IgD-negative memory B cell (primary cell): ENCODE data around the gene CBFA2T3. TPM values are rescaled to one million over a fixed set of nuclear protein-coding genes. Genes with fewer than 3 reads are reported as not detected.
"Not testable (repeated sequence)": the region's sequence is repeated elsewhere in the genome, so short reads cannot be mapped to it uniquely, and the experiment has no call there.

ENCODE experiments used
- H3K27ac Mint-ChIP-seq, 3 donors: one replicate each; pipeline ENCODE4 v1.8.0; 2020 to 2022; ENCODE audit warnings: mild to moderate bottlenecking in 3 of 3, mixed read lengths in 3 of 3, moderate library complexity in 1 of 3
- H3K27me3 Mint-ChIP-seq: one replicate; pipeline ENCODE4 v1.8.0; 2021; ENCODE audit warnings: mixed read lengths
- H3K36me3 Mint-ChIP-seq: one replicate; pipeline ENCODE4 v1.8.0; 2020; ENCODE audit warnings: mild to moderate bottlenecking, mixed read lengths
- H3K4me1 Mint-ChIP-seq, 3 donors: one replicate each; pipeline ENCODE4 v1.8.0; 2020 to 2022; ENCODE audit warnings: mixed read lengths in 3 of 3, mild to moderate bottlenecking in 1 of 3
- H3K4me3 Mint-ChIP-seq, 4 donors: one replicate each; pipeline ENCODE4 v1.8.0; 2020 to 2022; ENCODE audit warnings: mild to moderate bottlenecking in 4 of 4, mixed read lengths in 4 of 4, moderate library complexity in 3 of 4
- H3K9me3 Mint-ChIP-seq, 3 donors: one replicate each; pipeline ENCODE4 v1.8.0; 2020 to 2021; ENCODE audit warnings: mixed read lengths in 3 of 3, mild to moderate bottlenecking in 1 of 3
- polyA plus RNA-seq: library from polyadenylated mRNA; unstranded; fragments of 300-500 nt; fragmentation: Illumina TruSeq; gene quantifications from one replicate; pipeline ENCODE4 v1.2.3, GENCODE V29; 2021

CBFA2T3 gene
- polyA plus RNA-seq, 1 donor from 2014 or later: 38.8 TPM

GRCh38 chr16:89006036-89006752 lies 29.2 kb upstream of the CBFA2T3 start:
- H3K4me1 Mint-ChIP-seq: peaks cover 6 to 12% (median 10%) of the 10 kb centered on the region in 3 donors
- peaks cover 2% of the 10 kb centered on the region for H3K36me3 Mint-ChIP-seq
- no peak overlapping the region for H3K27ac Mint-ChIP-seq
- H3K4me3 Mint-ChIP-seq: no peak overlapping the region
- peaks cover 36% of the 10 kb centered on the region for H3K27me3 Mint-ChIP-seq
- peaks cover 0 to 2% (median 1%) of the 10 kb centered on the region in 3 donors for H3K9me3 Mint-ChIP-seq

GRCh38 chr16:89005201-89006035 lies 28.4 kb upstream of the CBFA2T3 start:
- Mint-ChIP-seq H3K9me3 (peaks cover 0 to 2% (median 1%) of the 10 kb centered on the region in 3 donors), H3K27ac (no peak overlapping the region), H3K27me3 (peaks cover 36% of the 10 kb centered on the region), H3K4me3 (peak overlapping the region in 1 of 4 donors; percentile 57), H3K36me3 (peaks cover 2% of the 10 kb centered on the region), H3K4me1 (peaks cover 6 to 12% (median 10%) of the 10 kb centered on the region in 3 donors)

- peaks cover 2% of the 10 kb centered on the region for H3K36me3 Mint-ChIP-seq
- H3K4me1 Mint-ChIP-seq: peaks cover 11 to 14% (median 12%) of the 10 kb centered on the region in 3 donors
- peaks cover 0 to 1% (median 0%) of the 10 kb centered on the region in 3 donors for H3K9me3 Mint-ChIP-seq
- H3K4me3 Mint-ChIP-seq: peak overlapping the region in 3 of 4 donors; percentile 16 to 85 (median 72)
- H3K27me3 Mint-ChIP-seq: peaks cover 27% of the 10 kb centered on the region
- peak overlapping the region in 1 of 3 donors; percentile 65 for H3K27ac Mint-ChIP-seq
These were observed 27.3 kb upstream of the CBFA2T3 start for GRCh38 chr16:89004209-89004831.

- Mint-ChIP-seq H3K27me3 (peaks cover 28% of the 10 kb centered on the region), H3K27ac (peak overlapping the region in 1 of 3 donors; percentile 65)
These were observed 26.8 kb upstream of the CBFA2T3 start for GRCh38 chr16:89003831-89004208.

GRCh38 chr16:89002851-89003830 lies 26.1 kb upstream of the CBFA2T3 start:
- Mint-ChIP-seq H3K27me3 (peaks cover 28% of the 10 kb centered on the region), H3K9me3 (peaks cover 0 to 5% (median 4%) of the 10 kb centered on the region in 3 donors), H3K27ac (peak overlapping the region in 1 of 3 donors; percentile 65), H3K36me3 (peaks cover 2% of the 10 kb centered on the region), H3K4me1 (peaks cover 11 to 16% (median 15%) of the 10 kb centered on the region in 3 donors), H3K4me3 (peak overlapping the region in 1 of 4 donors; percentile 51)

More at GRCh38 chr16:89003831-89004208, 26.8 kb upstream of the CBFA2T3 start:
- Mint-ChIP-seq H3K36me3 (peaks cover 2% of the 10 kb centered on the region), H3K9me3 (peaks cover 0 to 5% (median 1%) of the 10 kb centered on the region in 3 donors), H3K4me1 (peaks cover 11 to 16% (median 15%) of the 10 kb centered on the region in 3 donors), H3K4me3 (peak overlapping the region in 3 of 4 donors; percentile 16 to 72 (median 45))

GRCh38 chr16:89002081-89002480 lies 25.1 kb upstream of the CBFA2T3 start:
- H3K27ac Mint-ChIP-seq, H3K4me3 Mint-ChIP-seq, H3K9me3 Mint-ChIP-seq, H3K36me3 Mint-ChIP-seq: not testable (repeated sequence)
- H3K4me1 Mint-ChIP-seq: peaks cover 11 to 16% (median 12%) of the 10 kb centered on the region in 3 donors
- H3K27me3 Mint-ChIP-seq: peaks cover 23% of the 10 kb centered on the region

GRCh38 chr16:89001117-89002027 lies 24.4 kb upstream of the CBFA2T3 start:
- Mint-ChIP-seq H3K4me1 (peaks cover 11 to 16% (median 12%) of the 10 kb centered on the region in 3 donors), H3K27ac (no peak overlapping the region), H3K4me3 (no peak overlapping the region), H3K9me3 (peaks cover 2 to 6% (median 5%) of the 10 kb centered on the region in 3 donors), H3K27me3 (peaks cover 23% of the 10 kb centered on the region), H3K36me3 (no peaks in the 10 kb centered on the region)

- Mint-ChIP-seq H3K9me3 (peaks cover 2 to 6% (median 5%) of the 10 kb centered on the region in 3 donors), H3K4me1 (peaks cover 11 to 16% (median 12%) of the 10 kb centered on the region in 3 donors)
These were observed 23.4 kb upstream of the CBFA2T3 start for GRCh38 chr16:89000207-89000959.

GRCh38 chr16:88999457-89000206 lies 22.6 kb upstream of the CBFA2T3 start:
- peaks cover 11 to 17% (median 13%) of the 10 kb centered on the region in 3 donors for H3K4me1 Mint-ChIP-seq
- H3K27ac Mint-ChIP-seq: peak overlapping the region in 2 of 3 donors; percentile 20 to 83
- H3K4me3 Mint-ChIP-seq: peak overlapping the region in 2 of 4 donors; percentile 7 to 74

More at GRCh38 chr16:89000207-89000959, 23.4 kb upstream of the CBFA2T3 start:
- peaks cover 21% of the 10 kb centered on the region for H3K27me3 Mint-ChIP-seq
- no peaks in the 10 kb centered on the region for H3K36me3 Mint-ChIP-seq
- peak overlapping the region in 1 of 4 donors; percentile 7 for H3K4me3 Mint-ChIP-seq
- peak overlapping the region in 2 of 3 donors; percentile 20 to 83 for H3K27ac Mint-ChIP-seq

GRCh38 chr16:88995746-88996535 lies 18.9 kb upstream of the CBFA2T3 start:
- H3K9me3 Mint-ChIP-seq: peaks cover 2 to 5% (median 4%) of the 10 kb centered on the region in 3 donors
- peaks cover 3% of the 10 kb centered on the region for H3K27me3 Mint-ChIP-seq
- no peak overlapping the region for H3K4me3 Mint-ChIP-seq
- peaks cover 1% of the 10 kb centered on the region for H3K36me3 Mint-ChIP-seq
- H3K4me1 Mint-ChIP-seq: peaks cover 4 to 8% (median 8%) of the 10 kb centered on the region in 3 donors
- no peak overlapping the region for H3K27ac Mint-ChIP-seq

More at GRCh38 chr16:88999457-89000206, 22.6 kb upstream of the CBFA2T3 start:
- Mint-ChIP-seq H3K36me3 (peaks cover 1% of the 10 kb centered on the region), H3K9me3 (peaks cover 2 to 6% (median 5%) of the 10 kb centered on the region in 3 donors), H3K27me3 (peaks cover 15% of the 10 kb centered on the region)

GRCh38 chr16:88995194-88995593 lies 18.2 kb upstream of the CBFA2T3 start:
- H3K27me3 Mint-ChIP-seq: peaks cover 3% of the 10 kb centered on the region
- no peak overlapping the region for H3K27ac Mint-ChIP-seq
- peaks cover 4 to 8% (median 7%) of the 10 kb centered on the region in 3 donors for H3K4me1 Mint-ChIP-seq
- H3K36me3 Mint-ChIP-seq: peaks cover 1% of the 10 kb centered on the region
- peaks cover 2 to 5% (median 4%) of the 10 kb centered on the region in 3 donors for H3K9me3 Mint-ChIP-seq
- peak overlapping the region in 1 of 4 donors; percentile 32 for H3K4me3 Mint-ChIP-seq
